ENCODE results near the gene CCM2L. TPM values are rescaled to one million over a fixed set of nuclear protein-coding genes. Genes with fewer than 3 reads are reported as not detected.

The CCM2L gene
- total RNA-seq, 1 donor from 2014 or later = not detected

GRCh38 chr20:32006053-32006452 lies 4.2 kb upstream of the CCM2L start:
- no peak for TF ChIP-seq CTCF (conservative IDR thresholded peaks at IDR 0.05; ENCODE audit: low read depth, low read length)
- no peak for DNase-seq (ENCODE audit: low read depth)
- H3K4me3 ChIP-seq (ENCODE audit: low read depth, low read length) = no peak overlapping the region

GRCh38 chr20:32006841-32007786 lies 3.1 kb upstream of the CCM2L start:
- no peak for TF ChIP-seq CTCF (conservative IDR thresholded peaks at IDR 0.05; ENCODE audit: low read depth, low read length)
- H3K4me3 ChIP-seq (ENCODE audit: low read depth, low read length) = no peak overlapping the region
- DNase-seq (ENCODE audit: low read depth) = no peak

GRCh38 chr20:32007787-32008616 lies 2.2 kb upstream of the CCM2L start:
- DNase-seq (ENCODE audit: low read depth) = no peak
- no peak overlapping the region for H3K4me3 ChIP-seq (ENCODE audit: low read depth, low read length)
- TF ChIP-seq CTCF (conservative IDR thresholded peaks at IDR 0.05; ENCODE audit: low read depth, low read length) = no peak

- DNase-seq (ENCODE audit: low read depth) = no peak
- no peak for TF ChIP-seq CTCF (conservative IDR thresholded peaks at IDR 0.05; ENCODE audit: low read depth, low read length)
- H3K4me3 ChIP-seq (ENCODE audit: low read depth, low read length) = no peak overlapping the region
These were observed 674 bp upstream of the CCM2L start for GRCh38 chr20:32009564-32009963.

- DNase-seq (ENCODE audit: low read depth) = no peak
- no peak for TF ChIP-seq CTCF (conservative IDR thresholded peaks at IDR 0.05; ENCODE audit: low read depth, low read length)
- H3K4me3 ChIP-seq (ENCODE audit: low read depth, low read length) = no peak overlapping the region
These were observed 428 bp downstream of the CCM2L start for GRCh38 chr20:32010666-32011065.

- TF ChIP-seq CTCF (conservative IDR thresholded peaks at IDR 0.05; ENCODE audit: low read depth, low read length) = no peak
- H3K4me3 ChIP-seq (ENCODE audit: low read depth, low read length) = no peak overlapping the region
- no peak for DNase-seq (ENCODE audit: low read depth)
These were observed 2.0 kb downstream of the CCM2L start for GRCh38 chr20:32012159-32012688.
